GM10266 (cell line): ENCODE measurements around the gene RASGRP2.
A peak's percentile ranks its signal among the peaks of the same experiment; 100 is the strongest.

Source experiments
- DNase-seq: peaks from one replicate; pipeline ENCODE4 v3.0.0; 2012; ENCODE audit errors: extremely low spot score
- TF ChIP-seq, protein P1 (sequence below): IDR thresholded peaks from 2 replicates; pipeline ENCODE4 v1.5.1; 2012; ENCODE audit warnings: mild to moderate bottlenecking, low read depth; ENCODE audit not compliant: control insufficient read depth, insufficient read depth; ENCODE audit errors: missing control alignments

The RASGRP2 gene

DNA sequence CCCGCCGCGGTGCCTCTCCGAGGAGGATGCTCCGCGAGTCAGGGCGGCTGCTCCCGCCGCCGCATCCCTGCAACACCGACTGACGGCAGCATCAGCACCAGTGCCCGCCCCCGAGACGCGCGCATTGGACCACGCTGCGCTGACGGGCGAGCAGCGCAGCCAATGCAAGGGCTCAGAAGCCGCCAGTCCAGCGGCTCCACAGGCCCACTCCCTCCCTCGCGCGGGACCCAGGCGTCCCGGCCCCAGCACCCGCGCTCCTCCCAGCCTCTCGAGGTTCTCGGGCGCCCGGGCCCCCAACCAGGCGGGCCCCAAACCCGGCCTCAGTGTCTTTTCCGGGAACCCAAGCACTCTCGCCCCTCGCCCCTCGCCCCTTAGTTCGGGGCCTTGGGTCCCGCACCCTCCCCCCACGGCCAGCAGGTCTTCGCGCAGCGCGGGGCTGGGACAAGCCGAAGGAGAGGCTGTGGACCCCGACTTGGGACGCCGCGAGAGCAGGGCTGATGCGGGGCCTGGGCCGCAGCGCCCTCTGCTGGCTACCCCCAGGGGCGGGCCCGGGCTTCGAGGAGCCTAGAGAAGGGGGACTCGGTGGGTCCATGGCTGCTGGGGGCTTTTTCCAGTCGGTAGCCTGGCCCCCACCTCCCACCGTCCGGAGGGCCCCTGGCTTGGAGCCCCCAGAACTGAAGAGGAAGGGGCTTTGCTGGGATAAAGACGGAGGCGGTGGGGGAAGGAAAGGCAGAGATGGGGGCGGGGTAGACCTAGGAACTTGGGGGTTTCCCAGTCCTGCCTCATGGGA is 20.6 kb downstream of the RASGRP2 start, which contains the start of gene NRXN2:
Gene NRXN2, minus strand, starts transcription at position 81 of the 790 bp plus-strand sequence. CDS start 9,498 bp downstream, outside the sequence.
- TF ChIP-seq, protein P1, sequence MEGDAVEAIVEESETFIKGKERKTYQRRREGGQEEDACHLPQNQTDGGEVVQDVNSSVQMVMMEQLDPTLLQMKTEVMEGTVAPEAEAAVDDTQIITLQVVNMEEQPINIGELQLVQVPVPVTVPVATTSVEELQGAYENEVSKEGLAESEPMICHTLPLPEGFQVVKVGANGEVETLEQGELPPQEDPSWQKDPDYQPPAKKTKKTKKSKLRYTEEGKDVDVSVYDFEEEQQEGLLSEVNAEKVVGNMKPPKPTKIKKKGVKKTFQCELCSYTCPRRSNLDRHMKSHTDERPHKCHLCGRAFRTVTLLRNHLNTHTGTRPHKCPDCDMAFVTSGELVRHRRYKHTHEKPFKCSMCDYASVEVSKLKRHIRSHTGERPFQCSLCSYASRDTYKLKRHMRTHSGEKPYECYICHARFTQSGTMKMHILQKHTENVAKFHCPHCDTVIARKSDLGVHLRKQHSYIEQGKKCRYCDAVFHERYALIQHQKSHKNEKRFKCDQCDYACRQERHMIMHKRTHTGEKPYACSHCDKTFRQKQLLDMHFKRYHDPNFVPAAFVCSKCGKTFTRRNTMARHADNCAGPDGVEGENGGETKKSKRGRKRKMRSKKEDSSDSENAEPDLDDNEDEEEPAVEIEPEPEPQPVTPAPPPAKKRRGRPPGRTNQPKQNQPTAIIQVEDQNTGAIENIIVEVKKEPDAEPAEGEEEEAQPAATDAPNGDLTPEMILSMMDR, result peak; percentile 96
- peak; percentile 97 for DNase-seq

DNA sequence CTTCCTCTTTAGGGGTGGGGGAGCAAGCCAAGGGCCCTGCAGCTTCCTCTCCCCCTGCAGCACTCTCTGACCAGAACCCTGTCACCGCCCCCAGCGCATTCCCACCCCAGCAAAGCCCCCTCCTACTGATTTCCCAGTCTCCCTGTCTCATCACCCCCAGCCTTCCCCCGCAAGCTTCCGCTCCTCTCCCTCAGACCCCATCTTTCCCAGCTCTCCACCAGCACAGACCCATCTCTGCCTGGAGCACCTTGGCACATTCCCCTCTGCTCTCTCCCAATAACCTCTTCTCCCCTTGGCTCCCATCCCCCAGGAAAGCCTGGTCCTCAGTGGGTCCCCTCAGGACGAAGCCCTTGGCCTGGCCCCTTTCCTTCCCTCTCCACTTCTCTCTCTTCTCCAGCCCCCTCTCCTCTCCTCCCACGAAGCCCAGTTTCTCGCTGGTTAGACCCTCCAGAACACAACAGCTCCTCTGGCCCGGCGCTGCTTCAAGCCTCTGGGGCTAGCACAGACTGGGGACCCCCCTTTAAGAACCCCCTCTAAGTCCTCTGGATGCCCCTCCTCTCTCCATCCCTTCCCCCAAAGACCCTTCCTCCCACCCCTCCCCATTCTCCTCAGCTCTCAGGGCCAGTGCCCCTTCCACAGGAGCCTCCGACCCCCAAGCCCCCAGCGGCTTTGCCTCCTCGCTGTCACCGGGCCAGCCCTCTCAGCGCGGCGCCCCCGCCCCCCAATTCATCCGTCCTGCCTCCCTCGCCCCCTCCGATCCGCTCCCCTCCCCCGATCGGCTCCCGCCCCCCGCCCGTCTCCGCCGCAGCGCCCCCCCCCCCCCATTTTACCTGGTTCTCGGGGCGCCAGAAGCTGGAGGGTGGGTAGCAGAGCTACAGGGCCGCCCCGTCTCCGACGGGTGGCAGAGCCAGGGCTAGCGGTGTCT is 21.5 kb downstream of the RASGRP2 start:
- TF ChIP-seq, protein P1, result no peak
- DNase-seq, result no peak

DNA sequence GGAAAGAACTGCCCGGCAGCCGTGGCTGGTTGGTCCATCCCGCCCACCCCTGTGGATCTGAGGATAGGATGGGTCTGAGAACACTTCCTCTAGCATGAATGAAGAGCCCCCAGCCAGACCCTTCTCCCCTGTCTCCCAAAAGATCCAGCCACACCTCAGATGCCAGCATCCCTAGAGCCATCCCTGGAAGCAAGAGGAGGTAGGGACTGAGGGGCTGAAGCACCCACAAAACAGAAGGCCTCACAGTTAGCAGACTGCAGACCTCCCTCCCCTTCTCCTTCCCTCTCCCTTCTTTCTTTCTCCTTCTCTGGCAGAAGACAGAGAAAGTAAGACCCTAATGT is 22.6 kb downstream of the RASGRP2 start:
- no peak for DNase-seq
- TF ChIP-seq, protein P1, result no peak

GRCh38 chr11:64720640-64721358 is 23.1 kb downstream of the RASGRP2 start:
- no peak for DNase-seq
- TF ChIP-seq, protein P1, result no peak

- no peak for DNase-seq
- TF ChIP-seq, protein P1, result no peak
Observed at GRCh38 chr11:64720167-64720566, 23.8 kb downstream of the RASGRP2 start.

- TF ChIP-seq, protein P1, result no peak
- DNase-seq, result no peak
Observed at GRCh38 chr11:64719406-64719805, 24.5 kb downstream of the RASGRP2 start.
